Fibroblast of lung (primary cell): ENCODE data around the gene GALNT17. TPM values are rescaled to one million over a fixed set of nuclear protein-coding genes. Genes with fewer than 3 reads are reported as not detected.

Experiments
- DNase-seq, 2 donors: peaks; one replicate each; pipeline versions ENCODE4 v3.0.0 to v3.0.0-alpha.2; 2010; ENCODE audit warnings: low read depth in 2 of 2
- H2AFZ ChIP-seq: 2 replicates; pipeline ENCODE4 v1.5.1; 2012; ENCODE audit warnings: low read length, control low read depth, inconsistent platforms
- H3K27ac ChIP-seq: 2 replicates; pipeline ENCODE4 v1.5.1; 2011; ENCODE audit warnings: low read length, control low read depth; ENCODE audit not compliant: insufficient read depth
- H3K27me3 ChIP-seq: 2 replicates; pipeline ENCODE4 v1.5.1; 2011; ENCODE audit warnings: mild to moderate bottlenecking, low read length; ENCODE audit not compliant: control insufficient read depth, insufficient read depth
- H3K36me3 ChIP-seq: 2 replicates; pipeline ENCODE4 v1.5.1; 2011; ENCODE audit warnings: low read length; ENCODE audit not compliant: control insufficient read depth, insufficient read depth
- H3K4me1 ChIP-seq: 2 replicates; pipeline ENCODE4 v1.5.1; 2011; ENCODE audit warnings: low read length; ENCODE audit not compliant: control insufficient read depth, insufficient read depth; ENCODE audit errors: extremely low read depth
- H3K4me2 ChIP-seq: 2 replicates; pipeline ENCODE4 v1.5.1; 2011; ENCODE audit warnings: low read length, control low read depth; ENCODE audit not compliant: insufficient read depth; ENCODE audit errors: extremely low read depth
- H3K4me3 ChIP-seq, 4 experiments: fragments of 200-600 bp in 1 of 4; sonication (generic) in 1 of 4; replicated peaks in 1 of 4; 2 replicates each; pipeline ENCODE4 v1.5.1; 2011 to 2016; ENCODE audit warnings: low read length in 4 of 4, low read depth in 3 of 4, mild to moderate bottlenecking in 3 of 4, control low read depth in 2 of 4, inconsistent platforms in 1 of 4, mixed read lengths in 1 of 4; ENCODE audit not compliant: insufficient read depth in 1 of 4; ENCODE audit errors: control extremely low read depth in 1 of 4
- H3K79me2 ChIP-seq: 2 replicates; pipeline ENCODE4 v1.5.1; 2012; ENCODE audit warnings: mild to moderate bottlenecking, low read length, inconsistent platforms; ENCODE audit not compliant: control insufficient read depth, insufficient read depth
- H3K9ac ChIP-seq: 2 replicates; pipeline ENCODE4 v1.5.1; 2011; ENCODE audit warnings: mild to moderate bottlenecking, low read length, control low read depth; ENCODE audit not compliant: insufficient read depth
- H3K9me3 ChIP-seq: 2 replicates; pipeline ENCODE4 v1.5.1; 2012; ENCODE audit warnings: low read depth, low read length; ENCODE audit not compliant: control insufficient read depth, insufficient read depth
- H4K20me1 ChIP-seq: 2 replicates; pipeline ENCODE4 v1.5.1; 2011; ENCODE audit warnings: low read length; ENCODE audit not compliant: control insufficient read depth, insufficient read depth; ENCODE audit errors: extremely low read depth
- EZH2 ChIP-seq: IDR thresholded peaks from 2 replicates; pipeline ENCODE4 v1.5.1; 2012; ENCODE audit warnings: low read length, control low read depth, mild to moderate bottlenecking; ENCODE audit errors: missing control alignments
- polyA plus RNA-seq, 2 donors: library from polyadenylated mRNA; depleted of rRNA in 1 of 2; stranded (reverse) in 1 of 2; unstranded in 1 of 2; fragments of >200 nt; gene quantifications; 2 replicates each; pipeline ENCODE4 v1.2.1, GENCODE V29; 2011 to 2012; ENCODE audit warnings: missing spikeins in 1 of 2
- total RNA-seq: library from RNA; depleted of rRNA; stranded (reverse); fragments of >200 nt; gene quantifications from 2 replicates; pipeline ENCODE4 v1.2.1, GENCODE V29; 2014
- TF ChIP-seq, protein P1 (sequence below), 2 donors: IDR thresholded peaks in 1 of 2; conservative IDR thresholded peaks in 1 of 2; 1 replicate in 1 of 2; 2 replicates in 1 of 2; pipeline ENCODE4 v1.5.1; 2011 to 2012; ENCODE audit warnings: low read length in 2 of 2, control low read depth in 1 of 2, inconsistent platforms in 1 of 2, low read depth in 1 of 2, mild to moderate bottlenecking in 1 of 2

GALNT17 gene
- total and polyA plus RNA-seq, 2 donors (not counting 1 experiment from before 2014, with no cell fraction given) = under 0.01 TPM; not detected in 1

DNA sequence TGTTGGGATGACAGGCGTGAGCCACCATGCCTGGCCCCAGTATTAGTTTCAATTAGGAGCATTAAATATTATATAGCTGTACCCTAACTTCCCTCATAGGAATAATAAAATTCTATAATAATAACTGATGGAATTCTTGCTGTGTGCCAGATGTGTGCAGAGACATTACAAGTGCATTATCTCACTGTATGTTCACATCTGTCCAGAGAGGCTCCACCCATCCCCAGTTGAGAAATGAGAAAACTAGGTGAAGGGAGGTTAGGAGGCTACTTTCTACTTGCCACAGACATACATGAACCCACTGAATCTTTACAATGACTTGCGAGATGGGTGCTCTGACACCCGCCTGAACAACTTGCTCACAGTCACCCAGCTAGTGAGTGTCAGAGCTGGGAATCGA is 3.2 kb downstream of the GALNT17 start:
- H3K79me2 ChIP-seq = no peaks in the 10 kb centered on the region
- no peaks in the 10 kb centered on the region for H4K20me1 ChIP-seq
- no peak overlapping the region for H2AFZ ChIP-seq
- no peaks in the 10 kb centered on the region for H3K4me1 ChIP-seq
- H3K9ac ChIP-seq = no peak overlapping the region
- no peaks in the 10 kb centered on the region for H3K36me3 ChIP-seq
- H3K4me2 ChIP-seq = no peak overlapping the region
- peaks cover 2% of the 10 kb centered on the region for H3K27me3 ChIP-seq
- no peak overlapping the region for H3K4me3 ChIP-seq
- TF ChIP-seq, protein P1, sequence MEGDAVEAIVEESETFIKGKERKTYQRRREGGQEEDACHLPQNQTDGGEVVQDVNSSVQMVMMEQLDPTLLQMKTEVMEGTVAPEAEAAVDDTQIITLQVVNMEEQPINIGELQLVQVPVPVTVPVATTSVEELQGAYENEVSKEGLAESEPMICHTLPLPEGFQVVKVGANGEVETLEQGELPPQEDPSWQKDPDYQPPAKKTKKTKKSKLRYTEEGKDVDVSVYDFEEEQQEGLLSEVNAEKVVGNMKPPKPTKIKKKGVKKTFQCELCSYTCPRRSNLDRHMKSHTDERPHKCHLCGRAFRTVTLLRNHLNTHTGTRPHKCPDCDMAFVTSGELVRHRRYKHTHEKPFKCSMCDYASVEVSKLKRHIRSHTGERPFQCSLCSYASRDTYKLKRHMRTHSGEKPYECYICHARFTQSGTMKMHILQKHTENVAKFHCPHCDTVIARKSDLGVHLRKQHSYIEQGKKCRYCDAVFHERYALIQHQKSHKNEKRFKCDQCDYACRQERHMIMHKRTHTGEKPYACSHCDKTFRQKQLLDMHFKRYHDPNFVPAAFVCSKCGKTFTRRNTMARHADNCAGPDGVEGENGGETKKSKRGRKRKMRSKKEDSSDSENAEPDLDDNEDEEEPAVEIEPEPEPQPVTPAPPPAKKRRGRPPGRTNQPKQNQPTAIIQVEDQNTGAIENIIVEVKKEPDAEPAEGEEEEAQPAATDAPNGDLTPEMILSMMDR (conservative IDR thresholded peaks at IDR 0.05 in 1 of 2, IDR thresholded peaks at IDR 0.05 in 1 of 2; ENCODE audit: low read depth in 1 of 2, low read length in 2 of 2) = no peak
- TF ChIP-seq EZH2 = no peak
- H3K9me3 ChIP-seq = no peaks in the 10 kb centered on the region
- no peak for DNase-seq
- no peak overlapping the region for H3K27ac ChIP-seq

DNA sequence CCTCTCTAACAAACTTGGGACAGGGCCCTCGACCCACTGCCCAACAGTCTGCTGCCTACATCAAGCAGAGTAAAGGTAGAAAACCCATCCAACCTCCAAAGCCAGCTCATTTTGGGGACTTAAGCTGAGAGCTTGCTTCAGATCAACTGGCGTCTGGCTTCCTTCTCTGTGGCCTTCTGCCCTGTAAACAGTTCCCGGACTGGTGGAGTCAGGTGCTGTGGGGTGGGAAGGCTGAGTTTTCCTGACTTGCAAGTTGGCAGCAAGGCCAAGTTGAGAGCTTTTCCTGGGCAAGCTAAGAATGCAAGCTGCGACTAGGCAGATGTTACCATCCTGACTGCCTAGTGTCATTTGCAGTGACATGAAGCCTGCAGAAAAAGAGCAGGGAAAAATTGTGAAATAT is 3.7 kb downstream of the GALNT17 start:
- Histone ChIP-seq H3K27me3 (peaks cover 2% of the 10 kb centered on the region), H3K9ac (no peak overlapping the region), H3K4me2 (no peak overlapping the region), H3K4me3 (no peak overlapping the region), H2AFZ (no peak overlapping the region), H4K20me1 (no peaks in the 10 kb centered on the region), H3K4me1 (no peaks in the 10 kb centered on the region), H3K9me3 (no peaks in the 10 kb centered on the region), H3K27ac (no peak overlapping the region), H3K36me3 (no peaks in the 10 kb centered on the region), H3K79me2 (no peaks in the 10 kb centered on the region)
- TF ChIP-seq, protein P1 (conservative IDR thresholded peaks at IDR 0.05 in 1 of 2, IDR thresholded peaks at IDR 0.05 in 1 of 2; ENCODE audit: low read depth in 1 of 2, low read length in 2 of 2) = no peak
- no peak for TF ChIP-seq EZH2
- no peak for DNase-seq

DNA sequence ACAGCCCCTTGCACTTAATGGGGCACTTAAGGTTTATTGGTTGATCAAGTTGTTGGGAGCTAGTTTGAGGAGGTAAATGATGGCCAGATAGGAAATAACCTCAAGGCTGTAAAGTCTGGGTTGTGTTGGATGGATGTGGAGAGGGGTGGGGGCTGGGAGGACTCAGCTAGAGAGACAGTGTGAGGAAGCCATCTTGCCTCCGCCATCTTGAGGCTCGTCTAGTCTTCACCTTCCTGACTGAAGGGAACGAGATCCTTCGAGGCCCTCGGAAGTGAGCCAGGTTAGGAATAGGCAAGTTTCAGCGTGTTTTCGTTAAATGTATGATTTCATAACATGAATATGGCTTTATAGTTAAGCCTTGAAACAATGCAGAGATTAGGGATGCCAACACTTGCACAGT is 5.5 kb downstream of the GALNT17 start:
- Histone ChIP-seq H3K79me2 (no peaks in the 10 kb centered on the region), H2AFZ (no peak overlapping the region), H3K4me1 (no peaks in the 10 kb centered on the region), H3K27ac (no peak overlapping the region), H3K4me2 (no peak overlapping the region), H3K36me3 (no peaks in the 10 kb centered on the region), H3K9ac (no peak overlapping the region), H4K20me1 (no peaks in the 10 kb centered on the region), H3K9me3 (no peaks in the 10 kb centered on the region), H3K27me3 (no peaks in the 10 kb centered on the region), H3K4me3 (no peak overlapping the region)
- no peak for DNase-seq
- TF ChIP-seq, protein P1 (conservative IDR thresholded peaks at IDR 0.05 in 1 of 2, IDR thresholded peaks at IDR 0.05 in 1 of 2; ENCODE audit: low read depth in 1 of 2, low read length in 2 of 2) = no peak
- TF ChIP-seq EZH2 = no peak
